GM12865 (cell line): ENCODE data around the gene PFKFB4.

Experiments
- DNase-seq: peaks from one replicate; pipeline ENCODE4 v3.0.0; 2010; ENCODE audit warnings: low read depth
- H3K4me3 ChIP-seq: 2 replicates; pipeline ENCODE4 v1.5.1; 2011; ENCODE audit warnings: mild to moderate bottlenecking, low read depth, low read length, control low read depth
- CTCF ChIP-seq: IDR thresholded peaks from 2 replicates; pipeline ENCODE4 v1.5.1; 2011; ENCODE audit warnings: low read length, control low read depth, low read depth, inconsistent platforms; ENCODE audit not compliant: insufficient read depth; ENCODE audit errors: missing control alignments

Gene PFKFB4

GRCh38 chr3:48556796-48557626 is at the start of gene PFKFB4:
TSS of gene PFKFB4 (minus strand) at chr3:48556803. CDS start at chr3:48556777, 26 bp downstream.
- DNase-seq = peak; percentile 100
- peak within 1 kb of the TSS; percentile 89 for H3K4me3 ChIP-seq
- TF ChIP-seq CTCF = no peak

- DNase-seq = no peak
- TF ChIP-seq CTCF = no peak
- no peak overlapping the region for H3K4me3 ChIP-seq
These were observed 45.0 kb upstream of the PFKFB4 start for GRCh38 chr3:48601622-48601994.

- no peak overlapping the region for H3K4me3 ChIP-seq
- no peak for TF ChIP-seq CTCF
- DNase-seq = no peak
These were observed 44.4 kb upstream of the PFKFB4 start for GRCh38 chr3:48600711-48601621.

GRCh38 chr3:48599509-48600285 is 43.1 kb upstream of the PFKFB4 start:
- H3K4me3 ChIP-seq = no peak overlapping the region
- no peak for TF ChIP-seq CTCF
- no peak for DNase-seq

- no peak for DNase-seq
- no peak overlapping the region for H3K4me3 ChIP-seq
- no peak for TF ChIP-seq CTCF
These were observed 42.5 kb upstream of the PFKFB4 start for GRCh38 chr3:48599077-48599501.

GRCh38 chr3:48598323-48599076 is 41.9 kb upstream of the PFKFB4 start:
- no peak overlapping the region for H3K4me3 ChIP-seq
- DNase-seq = no peak

More at GRCh38 chr3:48598323-48599076, 41.9 kb upstream of the PFKFB4 start:
- TF ChIP-seq CTCF = no peak
